IPS-18c (cell line): ENCODE measurements around the gene POLR1A.

Source experiments
- H3K4me3 ChIP-seq: 2 replicates; pipeline ENCODE4 v1.7.0; 2013; ENCODE audit warnings: low read depth, mild to moderate bottlenecking, low read length, moderate library complexity; ENCODE audit not compliant: insufficient read depth
- H3K9me3 ChIP-seq: one replicate; pipeline ENCODE4 v1.6.1; 2013; ENCODE audit warnings: mild to moderate bottlenecking, low read length, moderate library complexity; ENCODE audit not compliant: control insufficient read depth, insufficient read depth

POLR1A gene

GRCh38 chr2:86048888-86049287, 56.8 kb downstream of the POLR1A start:
- H3K9me3 ChIP-seq = no peaks in the 10 kb centered on the region
- no peak overlapping the region for H3K4me3 ChIP-seq

- H3K4me3 ChIP-seq = no peak overlapping the region
- H3K9me3 ChIP-seq = no peaks in the 10 kb centered on the region
Observed at GRCh38 chr2:86048383-86048701, 57.3 kb downstream of the POLR1A start.

- Histone ChIP-seq H3K4me3 (no peak overlapping the region), H3K9me3 (no peaks in the 10 kb centered on the region)
Observed at GRCh38 chr2:86047575-86048382, 57.9 kb downstream of the POLR1A start.

GRCh38 chr2:86045541-86045940, 60.1 kb downstream of the POLR1A start:
- Histone ChIP-seq H3K4me3 (no peak overlapping the region), H3K9me3 (no peaks in the 10 kb centered on the region)

GRCh38 chr2:86044614-86045013, 61.1 kb downstream of the POLR1A start:
- Histone ChIP-seq H3K9me3 (no peaks in the 10 kb centered on the region), H3K4me3 (no peak overlapping the region)

GRCh38 chr2:86044045-86044444, 61.6 kb downstream of the POLR1A start:
- no peaks in the 10 kb centered on the region for H3K9me3 ChIP-seq
- H3K4me3 ChIP-seq = no peak overlapping the region

- Histone ChIP-seq H3K9me3 (no peaks in the 10 kb centered on the region), H3K4me3 (no peak overlapping the region)
Observed at GRCh38 chr2:86042256-86043168, 63.2 kb downstream of the POLR1A start.

- H3K4me3 ChIP-seq = no peak overlapping the region
- no peaks in the 10 kb centered on the region for H3K9me3 ChIP-seq
Observed at GRCh38 chr2:86039963-86040655, 65.6 kb downstream of the POLR1A start.

- Histone ChIP-seq H3K4me3 (no peak overlapping the region), H3K9me3 (no peaks in the 10 kb centered on the region)
Observed at GRCh38 chr2:86039178-86039962, 66.3 kb downstream of the POLR1A start.

- H3K4me3 ChIP-seq = no peak overlapping the region
- H3K9me3 ChIP-seq = no peaks in the 10 kb centered on the region
Observed at GRCh38 chr2:86038291-86039081, 67.2 kb downstream of the POLR1A start.

GRCh38 chr2:86037795-86038192, 67.9 kb downstream of the POLR1A start:
- Histone ChIP-seq H3K4me3 (no peak overlapping the region), H3K9me3 (no peaks in the 10 kb centered on the region)

- Histone ChIP-seq H3K9me3 (no peaks in the 10 kb centered on the region), H3K4me3 (no peak overlapping the region)
Observed at GRCh38 chr2:86037141-86037794, 68.4 kb downstream of the POLR1A start.

- no peaks in the 10 kb centered on the region for H3K9me3 ChIP-seq
- H3K4me3 ChIP-seq = no peak overlapping the region
Observed at GRCh38 chr2:86036669-86037138, 69.0 kb downstream of the POLR1A start.

GRCh38 chr2:86035883-86036668, 69.6 kb downstream of the POLR1A start:
- no peak overlapping the region for H3K4me3 ChIP-seq

GRCh38 chr2:86035376-86035882, 70.3 kb downstream of the POLR1A start:
- Histone ChIP-seq H3K4me3 (no peak overlapping the region), H3K9me3 (no peaks in the 10 kb centered on the region)

More at GRCh38 chr2:86035883-86036668, 69.6 kb downstream of the POLR1A start:
- H3K9me3 ChIP-seq = no peaks in the 10 kb centered on the region
